ENCODE measurements around the gene CPEB3. TPM values are rescaled to one million over a fixed set of nuclear protein-coding genes. Genes with fewer than 3 reads are reported as not detected.

The CPEB3 gene
- total RNA-seq (2022; extraction: Qiagen RNA extraction), result 0.24 to 0.42 TPM (median 0.34 TPM) in 5 replicates

GRCh38 chr10:92290837-92291615, at the start of gene CPEB3, which contains the start of gene MARCHF5:
Gene CPEB3, minus strand, starts transcription at chr10:92291078. Its CDS starts 50,728 bp downstream, at chr10:92240350.
Gene MARCHF5, plus strand, starts transcription at chr10:92291167. Its CDS starts 328 bp downstream, at chr10:92291495.

Other genes with a start within 250 kb of the CPEB3 start
- gene MARCHF5, start 89 bp upstream of the CPEB3 start, total RNA-seq (2022; extraction: Qiagen RNA extraction), result 32.0 to 34.9 TPM (median 34.1 TPM) in 5 replicates

All from A549 treated with CORT108297 at 1 μM for 4 hours (cell line).